GM13977 (cell line): ENCODE data around the gene XPC.

Source experiments
- DNase-seq: peaks from one replicate; pipeline ENCODE4 v3.0.0; 2012; ENCODE audit warnings: low spot score
- in situ Hi-C: fragments of 300-500 bp; cut with MboI; formaldehyde crosslinking; loops from one replicate; pipeline ENCODE4 v1.12.0; 2022; ENCODE audit warnings: low sequenced_read_pairs, low pct_unique_long_range_greater_than_20kb, mixed read lengths, inconsistent platforms; ENCODE audit not compliant: unreplicated experiment
- TF ChIP-seq, protein P1 (sequence below): IDR thresholded peaks from 2 replicates; pipeline ENCODE4 v1.5.1; 2012; ENCODE audit warnings: mild to moderate bottlenecking, control low read depth; ENCODE audit not compliant: insufficient read depth; ENCODE audit errors: extremely low read depth, missing control alignments

XPC gene

GRCh38 chr3:14120111-14120920 is 58.1 kb downstream of the XPC start:
- no peak for DNase-seq
- in situ Hi-C loops = no loop called here

DNA sequence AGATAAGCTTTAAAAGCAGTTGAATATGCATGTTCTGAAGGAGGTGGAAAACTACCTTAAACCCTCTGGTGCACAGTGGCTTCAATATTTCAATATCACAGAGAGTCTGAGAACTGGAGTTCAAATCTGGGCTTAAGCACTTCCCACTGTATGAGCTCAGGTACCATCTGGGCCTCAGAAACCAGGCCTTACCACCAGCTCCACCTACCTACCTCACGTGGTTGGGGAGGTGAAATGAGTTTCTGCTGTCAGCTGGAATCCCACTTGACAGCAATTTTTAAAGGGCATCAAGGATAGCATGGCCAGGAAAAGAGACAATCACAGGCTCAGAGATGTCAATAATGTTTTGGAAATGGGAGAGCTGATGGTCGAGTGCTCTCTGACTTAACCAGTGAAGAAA is 58.8 kb downstream of the XPC start:
- no peak for DNase-seq
- TF ChIP-seq, protein P1, sequence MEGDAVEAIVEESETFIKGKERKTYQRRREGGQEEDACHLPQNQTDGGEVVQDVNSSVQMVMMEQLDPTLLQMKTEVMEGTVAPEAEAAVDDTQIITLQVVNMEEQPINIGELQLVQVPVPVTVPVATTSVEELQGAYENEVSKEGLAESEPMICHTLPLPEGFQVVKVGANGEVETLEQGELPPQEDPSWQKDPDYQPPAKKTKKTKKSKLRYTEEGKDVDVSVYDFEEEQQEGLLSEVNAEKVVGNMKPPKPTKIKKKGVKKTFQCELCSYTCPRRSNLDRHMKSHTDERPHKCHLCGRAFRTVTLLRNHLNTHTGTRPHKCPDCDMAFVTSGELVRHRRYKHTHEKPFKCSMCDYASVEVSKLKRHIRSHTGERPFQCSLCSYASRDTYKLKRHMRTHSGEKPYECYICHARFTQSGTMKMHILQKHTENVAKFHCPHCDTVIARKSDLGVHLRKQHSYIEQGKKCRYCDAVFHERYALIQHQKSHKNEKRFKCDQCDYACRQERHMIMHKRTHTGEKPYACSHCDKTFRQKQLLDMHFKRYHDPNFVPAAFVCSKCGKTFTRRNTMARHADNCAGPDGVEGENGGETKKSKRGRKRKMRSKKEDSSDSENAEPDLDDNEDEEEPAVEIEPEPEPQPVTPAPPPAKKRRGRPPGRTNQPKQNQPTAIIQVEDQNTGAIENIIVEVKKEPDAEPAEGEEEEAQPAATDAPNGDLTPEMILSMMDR = no peak
- in situ Hi-C loops = no loop called here

More at GRCh38 chr3:14120111-14120920, 58.1 kb downstream of the XPC start:
- TF ChIP-seq, protein P1 = no peak

- in situ Hi-C loops = no loop called here
- DNase-seq = peak; percentile 4
- TF ChIP-seq, protein P1 = no peak
Measured at GRCh38 chr3:14118400-14119381, 59.7 kb downstream of the XPC start.

GRCh38 chr3:14117468-14118399 is 60.7 kb downstream of the XPC start:
- in situ Hi-C loops = no loop called here
- TF ChIP-seq, protein P1 = no peak
- no peak for DNase-seq

- in situ Hi-C loops = no loop called here
- TF ChIP-seq, protein P1 = peak; percentile 24
- DNase-seq = no peak
Measured at GRCh38 chr3:14113965-14114635, 64.3 kb downstream of the XPC start.
